A549 (cell line): Measurements from ENCODE around the gene EHF. TPM values are rescaled to one million over a fixed set of nuclear protein-coding genes. Genes with fewer than 3 reads are reported as not detected.
A peak's percentile ranks its signal among the peaks of the same experiment; 100 is the strongest.

Source experiments
- ATAC-seq, 2 experiments: fragments of 200-7000 bp in 1 of 2; fragments of >200 bp in 1 of 2; cut with Nextera tagmentation in 1 of 2; cut with Tn5 transposase in 1 of 2; 3 replicates each; pipeline versions ENCODE4 v1.8.0 to v1.9.1; 2018 to 2020; ENCODE audit warnings: mild to moderate bottlenecking in 1 of 2, moderate library complexity in 1 of 2
- CTCF ChIA-PET: fragments of 300-600 bp; sonication (Branson Sonifier 250); formaldehyde crosslinking; extraction: SDS; loops from one replicate; lab custom pipeline; 2021; ENCODE audit warnings: antibody characterized with exemption, inconsistent platforms; lab: Yijun Ruan, JAX
- POLR2A ChIA-PET: fragments of 350-600 bp; formaldehyde crosslinking; extraction: SDS; loops from one replicate; lab custom pipeline; 2021; ENCODE audit warnings: antibody characterized with exemption, inconsistent platforms; lab: Yijun Ruan, JAX
- DNase-seq, 2 experiments: peaks; one replicate each; pipeline versions ENCODE4 v3.0.0 to v3.0.0-alpha.2; 2011 to 2016; ENCODE audit warnings: low read depth in 1 of 2, low spot score in 1 of 2
- FAIRE-seq: peaks from 2 replicates; lab custom pipeline; 2011; peaks lifted over from hg19 to GRCh38; lab: Jason Lieb, UNC
- H3K27ac ChIP-seq, 2 experiments: fragments of >200 bp; sonication (Bioruptor Twin); formaldehyde crosslinking; 3 replicates each; pipeline ENCODE4 v1.5.1; 2016 to 2017
- H3K4me1 ChIP-seq: fragments of >200 bp; sonication (Bioruptor Twin); formaldehyde crosslinking; 3 replicates; pipeline ENCODE4 v1.6.1; 2016
- H3K4me2 ChIP-seq: fragments of >200 bp; sonication (Bioruptor Twin); formaldehyde crosslinking; 3 replicates; pipeline ENCODE4 v1.6.1; 2016
- H3K4me3 ChIP-seq: fragments of >200 bp; sonication (Bioruptor Twin); formaldehyde crosslinking; 3 replicates; pipeline ENCODE4 v1.5.1; 2016
- H3K9me3 ChIP-seq: fragments of >200 bp; sonication (Bioruptor Twin); formaldehyde crosslinking; 3 replicates; pipeline ENCODE4 v1.6.1; 2016
- CBX8 ChIP-seq: fragments of 200-600 bp; sonication (generic); IDR thresholded peaks from 2 replicates; pipeline ENCODE4 v1.6.1; 2016
- CHD2 ChIP-seq: fragments of 150-350 bp; IDR thresholded peaks from 2 replicates; pipeline ENCODE4 v1.6.1; 2014; ENCODE audit warnings: low read length; ENCODE audit not compliant: partially characterized antibody
- E2F6 ChIP-seq: IDR thresholded peaks from 2 replicates; pipeline ENCODE4 v1.6.1; 2012; ENCODE audit warnings: low read depth, borderline replicate concordance
- EHF ChIP-seq: fragments of 250-450 bp; sonication (Bioruptor Pico); IDR thresholded peaks from 2 replicates; pipeline ENCODE4 v1.5.0; 2020; ENCODE audit warnings: mild to moderate bottlenecking
- ESRRA ChIP-seq: fragments of 150-350 bp; IDR thresholded peaks from 2 replicates; pipeline ENCODE4 v1.6.1; 2014; ENCODE audit warnings: mild to moderate bottlenecking, low read length, borderline replicate concordance
- FOSL2 ChIP-seq, 2 experiments: fragments of 450-650 bp in 1 of 2; fragments of >200 bp in 1 of 2; sonication (Bioruptor Twin) in 1 of 2; formaldehyde crosslinking; IDR thresholded peaks; 2 replicates each; pipeline versions ENCODE4 v1.5.0 to v1.6.1; 2016 to 2020; ENCODE audit warnings: mild to moderate bottlenecking in 1 of 2, moderate library complexity in 1 of 2
- FOXS1 ChIP-seq: fragments of 250-450 bp; sonication (Bioruptor Pico); IDR thresholded peaks from 2 replicates; pipeline ENCODE4 v1.5.0; 2020; ENCODE audit warnings: mild to moderate bottlenecking, moderate library complexity
- GATA3 ChIP-seq: IDR thresholded peaks from 2 replicates; pipeline ENCODE4 v1.6.1; 2012; ENCODE audit warnings: borderline replicate concordance
- HDAC2 ChIP-seq: fragments of 200-600 bp; sonication (generic); IDR thresholded peaks from 2 replicates; pipeline ENCODE4 v1.6.1; 2016
- HMGXB4 ChIP-seq: fragments of 250-450 bp; sonication (Bioruptor Pico); IDR thresholded peaks from 2 replicates; pipeline ENCODE4 v1.5.0; 2021; ENCODE audit warnings: mild to moderate bottlenecking, moderate library complexity, borderline replicate concordance
- HOXB5 ChIP-seq: fragments of 250-450 bp; sonication (Bioruptor Pico); IDR thresholded peaks from 2 replicates; pipeline ENCODE4 v1.5.0; 2020; ENCODE audit warnings: mild to moderate bottlenecking, moderate library complexity
- JUN ChIP-seq, 2 experiments: fragments of >200 bp; sonication (Bioruptor Twin); formaldehyde crosslinking; IDR thresholded peaks; 2 replicates in 1 of 2; 3 replicates in 1 of 2; pipeline ENCODE4 v1.6.1; 2016 to 2017
- JUNB ChIP-seq: fragments of >200 bp; sonication (Bioruptor Twin); formaldehyde crosslinking; IDR thresholded peaks from 2 replicates; pipeline ENCODE4 v1.6.1; 2016
- KDM1A ChIP-seq: fragments of 200-600 bp; sonication (generic); IDR thresholded peaks from 2 replicates; pipeline ENCODE4 v1.6.1; 2016; ENCODE audit warnings: low read depth, mild to moderate bottlenecking
- MAFK ChIP-seq: fragments of 450-650 bp; IDR thresholded peaks from 2 replicates; pipeline ENCODE4 v1.6.1; 2014; ENCODE audit not compliant: partially characterized antibody
- MAZ ChIP-seq: fragments of 150-350 bp; IDR thresholded peaks from 2 replicates; pipeline ENCODE4 v1.6.1; 2014; ENCODE audit warnings: antibody characterized with exemption, low read depth, low read length, borderline replicate concordance
- PBX3 ChIP-seq: IDR thresholded peaks from 2 replicates; pipeline ENCODE4 v1.6.1; 2012
- RARB ChIP-seq: fragments of 250-450 bp; sonication (Bioruptor Pico); IDR thresholded peaks from 2 replicates; pipeline ENCODE4 v1.8.0; 2021; ENCODE audit warnings: mild to moderate bottlenecking, moderate library complexity
- RFX5 ChIP-seq: fragments of 450-650 bp; IDR thresholded peaks from 2 replicates; pipeline ENCODE4 v1.7.1; 2014; ENCODE audit warnings: antibody characterized with exemption, mild to moderate bottlenecking, moderate library complexity
- TFCP2L1 ChIP-seq: fragments of 250-450 bp; sonication (Bioruptor Pico); IDR thresholded peaks from 2 replicates; pipeline ENCODE4 v1.5.0; 2021; ENCODE audit warnings: mild to moderate bottlenecking
- TP53 ChIP-seq: fragments of 250-450 bp; sonication (Bioruptor Pico); IDR thresholded peaks from 2 replicates; pipeline ENCODE4 v1.5.0; 2021; ENCODE audit warnings: mild to moderate bottlenecking, moderate library complexity
- USF2 ChIP-seq: fragments of 450-650 bp; IDR thresholded peaks from 2 replicates; pipeline ENCODE4 v1.6.1; 2014; ENCODE audit warnings: antibody characterized with exemption
- ZSCAN20 ChIP-seq: fragments of 250-450 bp; sonication (Bioruptor Pico); IDR thresholded peaks from 2 replicates; pipeline ENCODE4 v1.8.0; 2022; ENCODE audit warnings: mild to moderate bottlenecking, moderate library complexity
- WGBS: methylation state at CpG from one replicate; pipeline ENCODE4 v1.1.6; 2017; ENCODE audit errors: missing lambda C conversion rate; 5-methylcytosine and 5-hydroxymethylcytosine counted together
- polyA plus RNA-seq, 4 experiments: library from polyadenylated mRNA; depleted of rRNA in 3 of 4; stranded (reverse); fragments of >200 nt; fragmentation: RNase III in 1 of 4; extraction: RNeasy Plus Mini Kit Qiagen cat#74134 plus additional on column Dnase treatment in 1 of 4; gene quantifications; 2 replicates in 3 of 4; 3 replicates in 1 of 4; pipeline ENCODE4 v1.2.3, GENCODE V29; 2011 to 2017
- TF ChIP-seq, protein P1 (sequence below): fragments of >200 bp; sonication (Bioruptor Twin); formaldehyde crosslinking; IDR thresholded peaks from 3 replicates; pipeline ENCODE4 v1.5.1; 2016

EHF gene
- polyA plus RNA-seq, 2 of the 4 experiments (the other 2 are of a cell fraction) = 5.4 to 7.8 TPM

GRCh38 chr11:34637303-34637702, 16.4 kb downstream of the EHF start:
- ATAC-seq (no peak), DNase-seq (no peak), FAIRE-seq (no peak)
- H3K4me1 ChIP-seq = peaks cover 86% of the 10 kb centered on the region
- ChIA-PET CTCF (interaction anchor here (1.5 to 8.2 kb wide), 2 partner anchors 17 to 252 kb away, joined by 3 to 68 read pairs; no protein-coding TSS in a partner anchor), POLR2A (no interaction called here)
- TF ChIP-seq CBX8 (no peak), PBX3 (no peak), USF2 (no peak), TP53 (CRISPR knock-in tag) (no peak), RARB (CRISPR knock-in tag) (no peak), HOXB5 (CRISPR knock-in tag) (no peak), ZSCAN20 (CRISPR knock-in tag) (no peak), ESRRA (no peak), EHF (CRISPR knock-in tag) (no peak), MAFK (no peak), E2F6 (no peak), HMGXB4 (no peak), HDAC2 (no peak), CHD2 (no peak), RFX5 (no peak), JUN (IDR thresholded peaks at IDR 0.05) (no peak), FOXS1 (CRISPR knock-in tag) (no peak), JUNB (no peak)
- TF ChIP-seq, protein P1, sequence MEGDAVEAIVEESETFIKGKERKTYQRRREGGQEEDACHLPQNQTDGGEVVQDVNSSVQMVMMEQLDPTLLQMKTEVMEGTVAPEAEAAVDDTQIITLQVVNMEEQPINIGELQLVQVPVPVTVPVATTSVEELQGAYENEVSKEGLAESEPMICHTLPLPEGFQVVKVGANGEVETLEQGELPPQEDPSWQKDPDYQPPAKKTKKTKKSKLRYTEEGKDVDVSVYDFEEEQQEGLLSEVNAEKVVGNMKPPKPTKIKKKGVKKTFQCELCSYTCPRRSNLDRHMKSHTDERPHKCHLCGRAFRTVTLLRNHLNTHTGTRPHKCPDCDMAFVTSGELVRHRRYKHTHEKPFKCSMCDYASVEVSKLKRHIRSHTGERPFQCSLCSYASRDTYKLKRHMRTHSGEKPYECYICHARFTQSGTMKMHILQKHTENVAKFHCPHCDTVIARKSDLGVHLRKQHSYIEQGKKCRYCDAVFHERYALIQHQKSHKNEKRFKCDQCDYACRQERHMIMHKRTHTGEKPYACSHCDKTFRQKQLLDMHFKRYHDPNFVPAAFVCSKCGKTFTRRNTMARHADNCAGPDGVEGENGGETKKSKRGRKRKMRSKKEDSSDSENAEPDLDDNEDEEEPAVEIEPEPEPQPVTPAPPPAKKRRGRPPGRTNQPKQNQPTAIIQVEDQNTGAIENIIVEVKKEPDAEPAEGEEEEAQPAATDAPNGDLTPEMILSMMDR = no peak
- H3K4me2 ChIP-seq = no peak overlapping the region
- H3K27ac ChIP-seq = peak overlapping the region; percentile 94 to 99
- H3K9me3 ChIP-seq = no peaks in the 10 kb centered on the region
- 98% methylated on average over 5 of the region's 5 CpGs for WGBS
- H3K4me3 ChIP-seq = no peak overlapping the region

DNA sequence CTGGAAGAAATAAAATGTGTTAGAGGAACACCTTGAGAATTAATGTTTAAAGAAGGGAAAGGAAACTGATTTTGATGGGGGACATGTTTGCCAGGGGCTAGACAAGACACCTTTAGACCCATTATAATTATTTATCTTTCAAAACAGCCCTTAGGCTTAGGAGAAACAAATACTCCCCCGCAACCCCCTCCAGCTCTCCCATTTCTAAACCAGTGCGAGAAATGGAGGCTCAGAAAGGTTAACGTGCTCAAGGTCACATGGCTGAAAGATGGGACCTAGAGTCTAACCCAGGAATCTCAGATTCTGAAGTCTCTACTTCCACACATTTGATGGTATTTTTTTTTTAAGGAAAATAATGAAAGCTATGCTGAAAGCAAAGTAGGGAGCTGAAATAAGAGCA, 18.0 kb downstream of the EHF start:
- peak overlapping the region; percentile 94 to 99 for H3K27ac ChIP-seq

More for the DNA sequence above, 18.0 kb downstream of the EHF start:
- ChIA-PET POLR2A (interaction anchor here (4.7 to 5.2 kb wide), 2 partner anchors 16 to 38 kb away, joined by 74 to 81 read pairs; no protein-coding TSS in a partner anchor), CTCF (interaction anchor here (1.2 to 10.6 kb wide), 6 partner anchors 15 to 259 kb away, joined by 3 to 68 read pairs (median 10); no protein-coding TSS in a partner anchor)
- H3K4me2 ChIP-seq = peak overlapping the region; percentile 67
- no peak for FAIRE-seq
- H3K9me3 ChIP-seq = no peaks in the 10 kb centered on the region
- TF ChIP-seq ESRRA = no peak
- no peak for TF ChIP-seq MAZ
- TF ChIP-seq GATA3 = no peak
- TF ChIP-seq, protein P1 = no peak
- no peak for TF ChIP-seq TFCP2L1 (CRISPR knock-in tag)
- no peak for TF ChIP-seq CHD2
- no peak for TF ChIP-seq ZSCAN20 (CRISPR knock-in tag)
- no peak for TF ChIP-seq HMGXB4
- TF ChIP-seq EHF (CRISPR knock-in tag) = no peak
- no peak for TF ChIP-seq FOSL2 (IDR thresholded peaks at IDR 0.05)
- TF ChIP-seq FOSL2 (CRISPR knock-in tag; IDR thresholded peaks at IDR 0.05) = no peak
- TF ChIP-seq KDM1A = no peak
- TF ChIP-seq CBX8 = no peak
- no peak for ATAC-seq
- peaks cover 86% of the 10 kb centered on the region for H3K4me1 ChIP-seq
- no peak for DNase-seq
- 59% methylated on average over 3 of the region's 3 CpGs for WGBS
- no peak overlapping the region for H3K4me3 ChIP-seq
